ENCODE results near the gene FAM110A. TPM values are rescaled to one million over a fixed set of nuclear protein-coding genes. Genes with fewer than 3 reads are reported as not detected.

The FAM110A gene
- total RNA-seq, 2 donors from 2014 or later = 5.7 to 5.8 TPM

DNA sequence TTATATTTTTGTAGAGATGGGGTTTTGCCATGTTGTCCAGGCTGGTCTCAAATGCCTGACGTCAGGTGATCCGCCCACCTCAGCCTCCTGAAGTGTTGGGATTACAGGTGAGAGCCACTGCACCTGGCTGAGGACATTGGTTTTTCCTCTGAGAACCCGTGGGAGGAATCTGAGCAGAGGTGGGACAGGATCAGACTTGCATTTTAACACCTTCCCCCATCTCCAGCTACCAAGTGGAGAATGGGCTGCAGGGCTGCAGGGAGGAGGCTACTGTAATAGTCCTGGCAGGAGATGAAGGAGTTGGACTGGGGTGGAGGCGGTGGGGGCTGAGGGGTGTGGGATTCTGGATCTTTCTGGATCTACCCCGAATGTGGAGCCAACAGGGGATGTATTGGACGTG is 24.5 kb downstream of the FAM110A start:
- DNase-seq (ENCODE audit: low spot score) = no peak
- H3K4me1 ChIP-seq = no peaks in the 10 kb centered on the region
- TF ChIP-seq CTCF (IDR thresholded peaks at IDR 0.05) = no peak
- no peaks in the 10 kb centered on the region for H3K36me3 ChIP-seq
- no peak overlapping the region for H3K27ac ChIP-seq
- H3K4me3 ChIP-seq = no peak overlapping the region
- H3K27me3 ChIP-seq = no peaks in the 10 kb centered on the region
- H3K9me3 ChIP-seq = no peaks in the 10 kb centered on the region

DNA sequence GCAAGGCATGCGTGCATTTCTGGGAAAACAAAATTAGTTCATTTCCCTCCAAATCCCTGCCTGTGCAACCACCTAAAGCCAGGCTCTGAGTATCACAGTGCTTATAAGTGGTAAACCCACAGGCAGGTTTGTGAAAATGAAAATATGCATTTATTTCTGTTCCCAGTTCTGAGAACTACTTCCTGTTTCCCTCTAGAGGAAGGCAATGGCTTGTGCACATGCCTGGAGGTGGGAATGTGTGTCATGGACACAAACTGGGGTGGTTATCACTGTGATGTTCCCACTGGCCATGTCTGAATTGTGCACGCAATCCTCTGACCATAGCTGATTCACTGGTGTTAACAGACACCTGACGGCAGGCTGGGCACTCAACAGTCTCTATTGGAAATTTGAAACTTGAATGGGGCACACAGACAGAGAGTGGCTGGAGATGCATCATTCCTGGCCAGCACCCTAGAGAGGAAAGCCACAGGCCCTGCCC is 26.3 kb downstream of the FAM110A start:
- no peak for DNase-seq (ENCODE audit: low spot score)
- Histone ChIP-seq H3K4me1 (no peaks in the 10 kb centered on the region), H3K27me3 (no peaks in the 10 kb centered on the region), H3K36me3 (no peaks in the 10 kb centered on the region), H3K27ac (no peak overlapping the region), H3K9me3 (no peaks in the 10 kb centered on the region), H3K4me3 (no peak overlapping the region)
- no peak for TF ChIP-seq CTCF (IDR thresholded peaks at IDR 0.05)

GRCh38 chr20:860891-861290 is 27.4 kb downstream of the FAM110A start:
- H3K27me3 ChIP-seq = no peaks in the 10 kb centered on the region
- no peak for DNase-seq (ENCODE audit: low spot score)
- TF ChIP-seq CTCF (IDR thresholded peaks at IDR 0.05) = no peak
- H3K9me3 ChIP-seq = no peaks in the 10 kb centered on the region
- H3K4me3 ChIP-seq = no peak overlapping the region
- H3K4me1 ChIP-seq = no peaks in the 10 kb centered on the region
- H3K36me3 ChIP-seq = no peaks in the 10 kb centered on the region
- H3K27ac ChIP-seq = no peak overlapping the region

DNA sequence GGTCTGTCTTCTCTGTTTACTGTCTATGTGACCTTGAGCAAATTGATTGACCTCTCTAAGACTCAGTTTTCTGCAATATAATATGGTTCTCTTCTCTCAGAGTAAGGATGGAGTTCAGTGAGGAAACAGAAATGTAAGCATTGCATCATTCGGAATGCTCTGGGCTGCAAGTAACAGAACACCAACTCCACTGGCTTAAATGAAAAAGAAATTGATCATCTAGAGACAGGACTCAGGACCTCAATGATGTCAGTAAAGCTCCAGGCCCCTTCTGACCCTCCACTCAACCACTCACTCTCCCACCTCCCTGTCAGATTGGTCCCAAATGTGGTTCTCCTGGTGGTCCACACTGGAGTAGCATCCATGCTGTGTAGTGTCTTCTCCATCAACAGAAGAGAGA is 31.9 kb downstream of the FAM110A start:
- H3K4me3 ChIP-seq = no peak overlapping the region
- TF ChIP-seq CTCF (IDR thresholded peaks at IDR 0.05) = no peak
- no peaks in the 10 kb centered on the region for H3K4me1 ChIP-seq
- DNase-seq (ENCODE audit: low spot score) = no peak
- no peaks in the 10 kb centered on the region for H3K36me3 ChIP-seq
- no peaks in the 10 kb centered on the region for H3K9me3 ChIP-seq
- no peaks in the 10 kb centered on the region for H3K27me3 ChIP-seq
- H3K27ac ChIP-seq = no peak overlapping the region

- Histone ChIP-seq H3K4me3 (no peak overlapping the region), H3K36me3 (no peaks in the 10 kb centered on the region), H3K9me3 (no peaks in the 10 kb centered on the region), H3K27ac (no peak overlapping the region), H3K27me3 (no peaks in the 10 kb centered on the region), H3K4me1 (no peaks in the 10 kb centered on the region)
- no peak for TF ChIP-seq CTCF (IDR thresholded peaks at IDR 0.05)
- DNase-seq (ENCODE audit: low spot score) = no peak
These were observed 34.8 kb downstream of the FAM110A start for GRCh38 chr20:868279-868678.

GRCh38 chr20:869606-870005 is 36.1 kb downstream of the FAM110A start:
- TF ChIP-seq CTCF (IDR thresholded peaks at IDR 0.05) = no peak
- Histone ChIP-seq H3K27me3 (no peaks in the 10 kb centered on the region), H3K27ac (no peak overlapping the region), H3K4me1 (no peaks in the 10 kb centered on the region), H3K36me3 (no peaks in the 10 kb centered on the region), H3K4me3 (no peak overlapping the region), H3K9me3 (no peaks in the 10 kb centered on the region)
- no peak for DNase-seq (ENCODE audit: low spot score)
